ENCODE results near the gene TRIM29.

TRIM29 gene

DNA sequence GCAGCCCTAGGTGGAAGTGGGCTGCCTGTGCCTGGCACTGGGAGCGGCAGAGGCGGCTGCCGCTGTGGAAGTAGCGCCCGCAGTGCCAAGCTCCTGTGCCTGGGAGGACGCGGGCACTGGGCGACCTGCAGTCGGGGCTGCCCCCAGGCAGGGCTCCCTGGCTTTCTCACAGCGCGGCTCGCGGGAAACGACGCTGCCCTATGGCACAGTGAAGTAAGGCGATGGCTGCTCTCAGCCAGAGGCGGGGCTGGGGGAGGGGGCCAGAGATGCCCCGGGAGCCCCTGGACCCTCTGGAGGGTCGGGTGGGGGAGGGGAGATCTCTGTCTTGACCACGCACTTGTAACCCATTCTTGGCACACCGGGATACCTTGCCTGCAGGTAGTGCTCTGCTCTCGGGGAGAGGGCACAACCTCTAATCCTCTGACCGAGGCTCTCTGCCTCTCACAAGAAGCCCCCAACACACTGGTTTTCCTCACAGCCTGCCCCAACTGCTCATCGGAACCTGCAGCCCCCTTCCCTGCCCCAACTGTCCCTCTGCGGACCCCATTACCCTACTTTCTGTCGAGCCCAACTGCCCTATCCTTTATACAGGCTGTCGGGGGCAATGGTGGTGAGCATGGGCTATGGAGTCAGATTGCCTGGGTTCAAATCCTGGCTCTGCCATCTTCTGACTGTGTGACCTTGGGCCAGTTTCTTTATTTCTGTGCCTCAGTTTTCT lies 32.2 kb upstream of the TRIM29 start:
- Histone ChIP-seq H3K36me3 (ENCODE audit: control insufficient read depth in 1 of 2, insufficient read depth in 2 of 2, low read length in 2 of 2) (no peaks in the 10 kb centered on the region), H3K4me3 (ENCODE audit: low read depth in 1 of 2, low read length in 2 of 2) (peak overlapping the region in 1 of 2 donors; percentile 54), H3K27me3 (ENCODE audit: low read depth, low read length) (peaks cover 26% of the 10 kb centered on the region), H3K27ac (ENCODE audit: low read length) (no peak overlapping the region), H3K4me1 (ENCODE audit: control insufficient read depth in 1 of 2, insufficient read depth in 2 of 2, low read length in 2 of 2) (peaks cover 0 to 22% of the 10 kb centered on the region in 2 donors), H3K9me3 (ENCODE audit: control insufficient read depth in 1 of 2, low read length in 2 of 2) (no peaks in the 10 kb centered on the region)

- H3K9me3 ChIP-seq (ENCODE audit: control insufficient read depth in 1 of 2, low read length in 2 of 2) = no peaks in the 10 kb centered on the region
- H3K4me1 ChIP-seq (ENCODE audit: control insufficient read depth in 1 of 2, insufficient read depth in 2 of 2, low read length in 2 of 2) = peaks cover 0 to 21% of the 10 kb centered on the region in 2 donors
- no peaks in the 10 kb centered on the region for H3K36me3 ChIP-seq (ENCODE audit: control insufficient read depth in 1 of 2, insufficient read depth in 2 of 2, low read length in 2 of 2)
- H3K27me3 ChIP-seq (ENCODE audit: low read depth, low read length) = peaks cover 26% of the 10 kb centered on the region
- peak overlapping the region; percentile 54 to 66 for H3K4me3 ChIP-seq (ENCODE audit: low read depth in 1 of 2, low read length in 2 of 2)
- H3K27ac ChIP-seq (ENCODE audit: low read length) = no peak overlapping the region
Measured at GRCh38 chr11:120168960-120169681, 31.2 kb upstream of the TRIM29 start.

GRCh38 chr11:120168108-120168959 lies 30.4 kb upstream of the TRIM29 start:
- H3K36me3 ChIP-seq (ENCODE audit: control insufficient read depth in 1 of 2, insufficient read depth in 2 of 2, low read length in 2 of 2) = no peaks in the 10 kb centered on the region
- H3K4me3 ChIP-seq (ENCODE audit: low read depth in 1 of 2, low read length in 2 of 2) = peak overlapping the region; percentile 54 to 66
- no peaks in the 10 kb centered on the region for H3K9me3 ChIP-seq (ENCODE audit: control insufficient read depth in 1 of 2, low read length in 2 of 2)
- H3K27me3 ChIP-seq (ENCODE audit: low read depth, low read length) = peaks cover 26% of the 10 kb centered on the region
- no peak overlapping the region for H3K27ac ChIP-seq (ENCODE audit: low read length)
- H3K4me1 ChIP-seq (ENCODE audit: control insufficient read depth in 1 of 2, insufficient read depth in 2 of 2, low read length in 2 of 2) = peaks cover 0 to 18% of the 10 kb centered on the region in 2 donors

DNA sequence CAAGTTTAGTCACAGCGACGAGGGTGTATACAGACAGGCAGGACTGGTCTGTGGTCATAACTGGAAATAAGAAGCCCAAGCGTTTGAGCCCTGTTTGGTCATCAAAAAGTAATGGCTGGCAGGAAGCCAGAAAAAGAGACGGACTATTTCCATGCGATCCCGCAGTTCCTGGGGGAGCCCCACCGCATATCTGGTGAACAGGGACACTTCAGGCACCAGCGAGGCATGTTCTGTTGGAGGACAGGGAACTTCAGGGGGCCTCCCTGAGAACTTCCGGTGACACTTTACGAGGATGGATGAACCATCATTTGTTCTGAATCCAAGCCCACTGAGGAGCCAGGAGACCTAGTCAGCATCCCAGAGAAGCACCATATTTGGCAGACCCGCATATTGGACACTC lies 29.7 kb upstream of the TRIM29 start:
- H3K9me3 ChIP-seq (ENCODE audit: control insufficient read depth in 1 of 2, low read length in 2 of 2) = no peaks in the 10 kb centered on the region
- no peak overlapping the region for H3K4me3 ChIP-seq (ENCODE audit: low read depth in 1 of 2, low read length in 2 of 2)
- peaks cover 0 to 18% of the 10 kb centered on the region in 2 donors for H3K4me1 ChIP-seq (ENCODE audit: control insufficient read depth in 1 of 2, insufficient read depth in 2 of 2, low read length in 2 of 2)
- peaks cover 26% of the 10 kb centered on the region for H3K27me3 ChIP-seq (ENCODE audit: low read depth, low read length)
- H3K27ac ChIP-seq (ENCODE audit: low read length) = no peak overlapping the region
- no peaks in the 10 kb centered on the region for H3K36me3 ChIP-seq (ENCODE audit: control insufficient read depth in 1 of 2, insufficient read depth in 2 of 2, low read length in 2 of 2)

- H3K36me3 ChIP-seq (ENCODE audit: control insufficient read depth in 1 of 2, insufficient read depth in 2 of 2, low read length in 2 of 2) = no peaks in the 10 kb centered on the region
- H3K9me3 ChIP-seq (ENCODE audit: control insufficient read depth in 1 of 2, low read length in 2 of 2) = no peaks in the 10 kb centered on the region
- no peak overlapping the region for H3K27ac ChIP-seq (ENCODE audit: low read length)
- H3K27me3 ChIP-seq (ENCODE audit: low read depth, low read length) = no peaks in the 10 kb centered on the region
- H3K4me3 ChIP-seq (ENCODE audit: low read depth in 1 of 2, low read length in 2 of 2) = no peak overlapping the region
- H3K4me1 ChIP-seq (ENCODE audit: control insufficient read depth in 1 of 2, insufficient read depth in 2 of 2, low read length in 2 of 2) = no peaks in the 10 kb centered on the region
Measured at GRCh38 chr11:120160436-120160835, 22.5 kb upstream of the TRIM29 start.

- Histone ChIP-seq H3K4me3 (ENCODE audit: low read depth in 1 of 2, low read length in 2 of 2) (no peak overlapping the region), H3K36me3 (ENCODE audit: control insufficient read depth in 1 of 2, insufficient read depth in 2 of 2, low read length in 2 of 2) (no peaks in the 10 kb centered on the region), H3K4me1 (ENCODE audit: control insufficient read depth in 1 of 2, insufficient read depth in 2 of 2, low read length in 2 of 2) (no peaks in the 10 kb centered on the region), H3K27ac (ENCODE audit: low read length) (no peak overlapping the region), H3K9me3 (ENCODE audit: control insufficient read depth in 1 of 2, low read length in 2 of 2) (no peaks in the 10 kb centered on the region), H3K27me3 (ENCODE audit: low read depth, low read length) (no peaks in the 10 kb centered on the region)
Measured at GRCh38 chr11:120153221-120153620, 15.3 kb upstream of the TRIM29 start.

DNA sequence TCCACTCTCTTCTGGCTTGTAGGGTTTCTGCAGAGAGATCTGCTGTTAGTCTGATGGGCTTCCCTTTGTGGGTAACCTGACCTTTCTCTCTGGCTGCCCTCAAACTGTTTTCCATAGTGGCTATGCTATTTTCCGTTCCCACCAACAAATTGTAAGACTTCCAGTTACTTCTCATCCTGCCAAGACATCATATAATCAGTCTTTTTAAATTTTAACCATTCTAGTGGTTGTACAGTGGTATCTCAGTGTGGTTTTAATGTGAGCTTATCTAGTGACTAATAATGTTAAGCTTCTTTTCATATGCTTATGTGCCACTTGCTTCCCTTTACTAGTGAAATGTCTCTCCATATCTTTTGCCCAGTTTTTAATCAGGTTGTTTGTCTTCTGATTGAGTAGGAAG lies 13.6 kb upstream of the TRIM29 start:
- Histone ChIP-seq H3K36me3 (ENCODE audit: control insufficient read depth in 1 of 2, insufficient read depth in 2 of 2, low read length in 2 of 2) (no peaks in the 10 kb centered on the region), H3K4me1 (ENCODE audit: control insufficient read depth in 1 of 2, insufficient read depth in 2 of 2, low read length in 2 of 2) (no peaks in the 10 kb centered on the region), H3K27me3 (ENCODE audit: low read depth, low read length) (peaks cover 8% of the 10 kb centered on the region), H3K9me3 (ENCODE audit: control insufficient read depth in 1 of 2, low read length in 2 of 2) (no peaks in the 10 kb centered on the region), H3K4me3 (ENCODE audit: low read depth in 1 of 2, low read length in 2 of 2) (no peak overlapping the region), H3K27ac (ENCODE audit: low read length) (no peak overlapping the region)

DNA sequence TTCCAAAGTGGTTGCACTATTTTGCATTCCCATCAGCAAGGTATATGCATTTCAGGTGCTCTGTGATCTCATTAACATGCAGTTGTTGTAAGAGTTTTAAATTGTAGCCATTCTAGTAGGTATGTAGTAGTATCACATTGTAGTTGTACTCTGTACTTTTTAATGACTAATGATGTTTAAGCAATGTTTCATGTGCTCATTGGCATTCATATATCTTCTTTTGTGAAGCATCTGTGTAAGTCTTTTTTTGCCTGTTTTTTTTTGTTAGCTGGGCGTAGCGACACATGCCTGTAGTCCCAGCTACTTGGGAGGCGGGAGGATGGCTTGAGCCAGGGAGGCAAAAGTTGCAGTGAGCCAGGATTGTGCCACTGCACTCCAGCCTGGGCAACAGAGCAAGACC lies 11.3 kb upstream of the TRIM29 start:
- Histone ChIP-seq H3K27me3 (ENCODE audit: low read depth, low read length) (peaks cover 8% of the 10 kb centered on the region), H3K4me1 (ENCODE audit: control insufficient read depth in 1 of 2, insufficient read depth in 2 of 2, low read length in 2 of 2) (no peaks in the 10 kb centered on the region)

GRCh38 chr11:120147950-120148270 lies 10.0 kb upstream of the TRIM29 start:
- Histone ChIP-seq H3K36me3 (ENCODE audit: control insufficient read depth in 1 of 2, insufficient read depth in 2 of 2, low read length in 2 of 2) (no peaks in the 10 kb centered on the region), H3K9me3 (ENCODE audit: control insufficient read depth in 1 of 2, low read length in 2 of 2) (no peaks in the 10 kb centered on the region), H3K27me3 (ENCODE audit: low read depth, low read length) (peaks cover 8% of the 10 kb centered on the region), H3K27ac (ENCODE audit: low read length) (no peak overlapping the region), H3K4me1 (ENCODE audit: control insufficient read depth in 1 of 2, insufficient read depth in 2 of 2, low read length in 2 of 2) (no peaks in the 10 kb centered on the region), H3K4me3 (ENCODE audit: low read depth in 1 of 2, low read length in 2 of 2) (no peak overlapping the region)

More for the DNA sequence above, 11.3 kb upstream of the TRIM29 start:
- H3K27ac ChIP-seq (ENCODE audit: low read length) = no peak overlapping the region
- H3K36me3 ChIP-seq (ENCODE audit: control insufficient read depth in 1 of 2, insufficient read depth in 2 of 2, low read length in 2 of 2) = no peaks in the 10 kb centered on the region
- H3K9me3 ChIP-seq (ENCODE audit: control insufficient read depth in 1 of 2, low read length in 2 of 2) = no peaks in the 10 kb centered on the region
- H3K4me3 ChIP-seq (ENCODE audit: low read depth in 1 of 2, low read length in 2 of 2) = no peak overlapping the region

DNA sequence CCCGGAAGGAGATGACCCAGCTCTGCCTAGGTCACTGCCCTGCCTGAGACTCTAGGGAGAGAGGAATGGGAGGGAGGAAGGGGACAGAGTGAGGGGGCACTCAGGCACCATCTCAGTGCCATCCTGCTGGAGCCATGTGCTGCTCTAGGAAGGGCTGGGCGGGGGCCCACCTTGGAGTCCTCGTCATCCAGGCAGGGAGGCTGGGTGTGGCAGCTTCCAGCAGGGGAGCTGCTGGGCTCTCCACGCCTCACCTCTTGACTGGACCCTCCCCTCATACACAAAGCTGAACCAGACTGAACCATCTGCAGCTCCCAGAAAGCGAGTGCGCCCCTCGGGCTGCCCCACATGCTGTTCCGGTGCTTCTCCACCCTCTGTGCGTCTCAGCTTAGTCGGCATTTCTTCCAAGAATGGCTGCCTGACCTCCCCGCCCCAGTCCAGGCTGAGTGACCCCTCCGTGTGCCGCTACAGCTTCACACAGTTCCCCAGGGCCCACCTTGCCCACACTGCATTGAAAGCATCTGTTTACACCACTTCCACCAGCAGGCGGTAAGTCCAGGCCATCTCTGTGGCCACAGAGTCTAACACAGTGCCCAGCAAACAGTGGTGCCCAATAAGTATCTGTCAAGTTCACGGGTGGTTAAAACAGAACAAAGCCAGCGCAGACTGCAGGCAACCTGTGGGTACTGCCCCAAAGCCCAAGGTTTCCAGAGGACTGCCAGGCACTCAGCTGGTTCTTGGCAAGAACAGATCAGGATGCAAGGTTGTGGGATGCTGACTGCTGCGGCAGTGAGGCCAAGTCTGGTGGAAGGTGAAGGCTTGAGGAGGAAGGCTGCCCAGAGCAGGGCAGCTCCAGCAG lies 9.4 kb upstream of the TRIM29 start:
- no peaks in the 10 kb centered on the region for H3K4me1 ChIP-seq (ENCODE audit: control insufficient read depth in 1 of 2, insufficient read depth in 2 of 2, low read length in 2 of 2)
- peaks cover 8% of the 10 kb centered on the region for H3K27me3 ChIP-seq (ENCODE audit: low read depth, low read length)
- no peak overlapping the region for H3K27ac ChIP-seq (ENCODE audit: low read length)

More for the DNA sequence above, 9.4 kb upstream of the TRIM29 start:
- Histone ChIP-seq H3K36me3 (ENCODE audit: control insufficient read depth in 1 of 2, insufficient read depth in 2 of 2, low read length in 2 of 2) (no peaks in the 10 kb centered on the region), H3K9me3 (ENCODE audit: control insufficient read depth in 1 of 2, low read length in 2 of 2) (no peaks in the 10 kb centered on the region), H3K4me3 (ENCODE audit: low read depth in 1 of 2, low read length in 2 of 2) (no peak overlapping the region)
